Peyer's patch (tissue), 4 donors: ENCODE data around the gene BMPR1B.
"Not testable (repeated sequence)": the region's sequence is repeated elsewhere in the genome, so short reads cannot be mapped to it uniquely, and the experiment has no call there.

Source experiments
- CTCF ChIP-seq, 6 experiments: fragments of 450-650 bp in 4 of 6; fragments of 200-600 bp in 2 of 6; sonication (generic) in 1 of 6; IDR thresholded peaks; one replicate each; pipeline ENCODE4 v1.5.1; 2017 to 2019; ENCODE audit warnings: antibody characterized with exemption in 6 of 6, mild to moderate bottlenecking in 3 of 6, moderate library complexity in 1 of 6
- POLR2A ChIP-seq, 2 donors: fragments of 450-650 bp; IDR thresholded peaks; one replicate each; pipeline ENCODE4 v1.5.1; 2017; ENCODE audit warnings: antibody characterized with exemption in 2 of 2, mild to moderate bottlenecking in 2 of 2, moderate library complexity in 2 of 2

- TF ChIP-seq CTCF, POLR2A (IDR thresholded peaks at IDR 0.05): not testable (repeated sequence)
Observed at GRCh38 chr4:94832329-94832728, 74.6 kb downstream of the BMPR1B start.
